Gastrocnemius medialis (tissue), 4 donors: Measurements from ENCODE around the gene PDK1. TPM values are rescaled to one million over a fixed set of nuclear protein-coding genes. Genes with fewer than 3 reads are reported as not detected.
A peak's percentile ranks its signal among the peaks of the same experiment; 100 is the strongest.

Experiments used
- ATAC-seq, 2 donors: fragments of 150-250 bp; one replicate each; pipeline ENCODE4 v1.9.1; 2016
- DNase-seq, 2 donors: peaks; one replicate each; pipeline ENCODE4 v3.0.0-alpha.2; 2019
- H3K27ac ChIP-seq, 4 donors: fragments of 200-600 bp; sonication (generic); 1 replicate in 1 of 4; 2 replicates in 3 of 4; pipeline ENCODE4 v1.5.1; 2016 to 2018; ENCODE audit warnings: mild to moderate bottlenecking in 2 of 4, moderate library complexity in 1 of 4
- H3K27me3 ChIP-seq, 3 donors: fragments of 200-600 bp; sonication (generic) in 2 of 3; 1 replicate in 1 of 3; 2 replicates in 2 of 3; pipeline versions ENCODE4 v1.5.1 to v1.6.0; 2016 to 2019; ENCODE audit warnings: mild to moderate bottlenecking in 1 of 3, moderate library complexity in 1 of 3
- H3K36me3 ChIP-seq, 2 donors: fragments of 200-600 bp; sonication (generic) in 1 of 2; one replicate each; pipeline ENCODE4 v1.5.1; 2017 to 2018
- H3K4me1 ChIP-seq, 2 donors: fragments of 200-600 bp; sonication (generic) in 1 of 2; one replicate each; pipeline ENCODE4 v1.5.1; 2016 to 2017; ENCODE audit warnings: mild to moderate bottlenecking in 2 of 2
- H3K4me3 ChIP-seq, 4 donors: fragments of 200-600 bp; sonication (generic) in 3 of 4; 1 replicate in 1 of 4; 2 replicates in 3 of 4; pipeline ENCODE4 v1.5.1; 2016 to 2019; ENCODE audit warnings: mild to moderate bottlenecking in 2 of 4
- H3K9me3 ChIP-seq, 3 donors: fragments of 200-600 bp; sonication (generic) in 2 of 3; 1 replicate in 1 of 3; 2 replicates in 2 of 3; pipeline ENCODE4 v1.5.1; 2016 to 2019
- POLR2A ChIP-seq, 2 donors: fragments of 450-650 bp; IDR thresholded peaks; one replicate each; pipeline ENCODE4 v1.6.1; 2017; ENCODE audit warnings: antibody characterized with exemption in 2 of 2, mild to moderate bottlenecking in 2 of 2, moderate library complexity in 2 of 2
- in situ Hi-C, 4 donors: fragments of 200-750 bp; cut with MboI; loops; one replicate each; pipeline versions ENCODE4 v1.15.0 to v1.8.0; 2017; ENCODE audit warnings: low sequenced_read_pairs in 4 of 4
- intact Hi-C: fragments of 100-400 bp; cut with DNase I; formaldehyde crosslinking; loops from one replicate; pipeline ENCODE4 v1.15.1; 2023; ENCODE audit warnings: low total_unique reads
- total RNA-seq, 4 donors: library from RNA; depleted of rRNA; stranded (reverse); fragments of >200 nt; gene quantifications; one replicate each; pipeline versions ENCODE4 v1.1.0 to v1.2.3, GENCODE V29; 2016
- TF ChIP-seq, protein P1 (sequence below), 5 experiments: fragments of 450-650 bp in 3 of 5; fragments of 200-600 bp in 2 of 5; sonication (generic) in 2 of 5; IDR thresholded peaks in 4 of 5; conservative IDR thresholded peaks in 1 of 5; 1 replicate in 4 of 5; 2 replicates in 1 of 5; pipeline ENCODE4 v1.5.1; 2016 to 2019; ENCODE audit warnings: antibody characterized with exemption in 5 of 5, mild to moderate bottlenecking in 3 of 5, moderate library complexity in 3 of 5

The PDK1 gene
- total RNA-seq: 10 to 100 TPM in 3 of 4 donors, 1 to 10 TPM in 1; 5.8 to 23.8 (median 14.0) TPM

DNA sequence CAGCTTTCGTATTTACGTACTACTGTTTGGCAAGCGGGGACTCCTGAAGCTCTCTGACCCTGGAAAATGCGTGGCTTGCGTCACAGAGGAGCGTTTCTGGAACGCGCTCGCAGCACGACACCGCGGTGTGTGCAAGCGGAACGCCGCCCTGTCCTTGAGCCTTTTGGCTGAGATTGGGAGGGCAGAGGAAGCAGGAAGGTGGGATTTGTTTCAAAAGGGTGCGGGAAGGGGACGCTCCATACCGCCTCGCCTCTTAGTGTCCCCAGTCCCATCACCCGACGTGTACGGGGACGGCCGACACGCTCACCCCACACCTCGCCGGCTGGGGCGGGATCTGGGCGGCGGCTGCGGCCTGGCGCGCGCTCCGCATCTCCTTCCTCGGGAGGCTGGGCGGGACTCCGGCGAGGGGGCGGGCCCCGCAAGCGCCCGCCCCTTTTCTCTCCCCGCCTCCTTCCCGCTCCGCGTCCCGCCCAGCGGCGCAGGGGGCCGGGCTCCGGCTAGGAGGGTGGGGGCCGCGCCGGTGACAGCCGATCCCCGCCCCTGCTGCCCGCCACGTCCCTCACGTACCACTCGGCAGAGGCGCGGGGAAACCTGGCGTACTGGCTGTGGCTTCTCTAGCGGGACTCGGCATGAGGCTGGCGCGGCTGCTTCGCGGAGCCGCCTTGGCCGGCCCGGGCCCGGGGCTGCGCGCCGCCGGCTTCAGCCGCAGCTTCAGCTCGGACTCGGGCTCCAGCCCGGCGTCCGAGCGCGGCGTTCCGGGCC lies at the start of gene PDK1:
TSS of gene PDK1 (plus strand) at position 569 of the 762 bp plus-strand sequence. CDS start at position 630, 61 bp downstream.
- peak within 1 kb of the TSS; percentile 72 to 95 (median 78) for H3K4me3 ChIP-seq
- peak within 1 kb of the TSS; percentile 88 to 98 (median 94) for H3K27ac ChIP-seq
- intact Hi-C loops (loop anchor here (1.0 to 5.0 kb wide), 3 partner anchors 204 to 868 kb away; partner anchors contain the start of genes DYNC1I2 and HAT1), in situ Hi-C loops (loop anchor here in 1 of 4 donors (25.0 kb wide), 1 partner anchor 643 kb away; the partner anchor contains the start of gene HAT1)
- ATAC-seq (peak; percentile 88 to 89), DNase-seq (peak; percentile 83 to 85)
- H3K27me3 ChIP-seq: no peaks in the 10 kb centered on the region
- peak; percentile 86 to 91 for TF ChIP-seq POLR2A (IDR thresholded peaks at IDR 0.05)
- TF ChIP-seq, protein P1, sequence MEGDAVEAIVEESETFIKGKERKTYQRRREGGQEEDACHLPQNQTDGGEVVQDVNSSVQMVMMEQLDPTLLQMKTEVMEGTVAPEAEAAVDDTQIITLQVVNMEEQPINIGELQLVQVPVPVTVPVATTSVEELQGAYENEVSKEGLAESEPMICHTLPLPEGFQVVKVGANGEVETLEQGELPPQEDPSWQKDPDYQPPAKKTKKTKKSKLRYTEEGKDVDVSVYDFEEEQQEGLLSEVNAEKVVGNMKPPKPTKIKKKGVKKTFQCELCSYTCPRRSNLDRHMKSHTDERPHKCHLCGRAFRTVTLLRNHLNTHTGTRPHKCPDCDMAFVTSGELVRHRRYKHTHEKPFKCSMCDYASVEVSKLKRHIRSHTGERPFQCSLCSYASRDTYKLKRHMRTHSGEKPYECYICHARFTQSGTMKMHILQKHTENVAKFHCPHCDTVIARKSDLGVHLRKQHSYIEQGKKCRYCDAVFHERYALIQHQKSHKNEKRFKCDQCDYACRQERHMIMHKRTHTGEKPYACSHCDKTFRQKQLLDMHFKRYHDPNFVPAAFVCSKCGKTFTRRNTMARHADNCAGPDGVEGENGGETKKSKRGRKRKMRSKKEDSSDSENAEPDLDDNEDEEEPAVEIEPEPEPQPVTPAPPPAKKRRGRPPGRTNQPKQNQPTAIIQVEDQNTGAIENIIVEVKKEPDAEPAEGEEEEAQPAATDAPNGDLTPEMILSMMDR (IDR thresholded peaks at IDR 0.05 in 4 of 5, conservative IDR thresholded peaks at IDR 0.05 in 1 of 5): no peak
- H3K9me3 ChIP-seq: no peaks in the 10 kb centered on the region
- no peaks in the 10 kb centered on the region for H3K36me3 ChIP-seq
- peaks cover 8 to 17% of the 10 kb centered on the region in 2 donors for H3K4me1 ChIP-seq

DNA sequence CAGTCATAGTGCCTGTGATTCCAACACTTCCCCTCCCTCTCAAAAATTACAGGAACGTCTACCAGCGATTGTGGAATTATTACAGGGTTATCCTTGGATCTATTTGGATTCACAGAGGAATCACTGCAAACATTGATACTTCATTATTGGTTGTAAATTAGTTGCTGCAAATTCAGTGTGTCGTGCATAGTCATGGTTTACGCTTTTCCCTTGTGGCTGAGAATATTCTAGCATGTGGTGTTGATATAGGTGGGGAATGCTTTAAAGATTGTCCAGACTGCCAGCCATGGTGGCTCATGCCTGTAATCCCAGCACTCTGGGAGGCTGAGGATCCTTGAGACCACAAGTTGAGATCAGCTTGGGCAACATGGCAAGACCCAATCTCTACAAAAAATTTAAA lies 48.7 kb upstream of the PDK1 start:
- intact Hi-C loops: no loop called here
- Histone ChIP-seq H3K27me3 (no peaks in the 10 kb centered on the region), H3K4me1 (no peaks in the 10 kb centered on the region), H3K36me3 (peaks cover 0 to 8% of the 10 kb centered on the region in 2 donors), H3K4me3 (no peak overlapping the region), H3K27ac (no peak overlapping the region), H3K9me3 (peaks cover 0 to 3% (median 0%) of the 10 kb centered on the region in 3 donors)
- TF ChIP-seq, protein P1 (IDR thresholded peaks at IDR 0.05 in 4 of 5, conservative IDR thresholded peaks at IDR 0.05 in 1 of 5): no peak
- DNase-seq (no peak), ATAC-seq (no peak)
- in situ Hi-C loops: no loop called here

DNA sequence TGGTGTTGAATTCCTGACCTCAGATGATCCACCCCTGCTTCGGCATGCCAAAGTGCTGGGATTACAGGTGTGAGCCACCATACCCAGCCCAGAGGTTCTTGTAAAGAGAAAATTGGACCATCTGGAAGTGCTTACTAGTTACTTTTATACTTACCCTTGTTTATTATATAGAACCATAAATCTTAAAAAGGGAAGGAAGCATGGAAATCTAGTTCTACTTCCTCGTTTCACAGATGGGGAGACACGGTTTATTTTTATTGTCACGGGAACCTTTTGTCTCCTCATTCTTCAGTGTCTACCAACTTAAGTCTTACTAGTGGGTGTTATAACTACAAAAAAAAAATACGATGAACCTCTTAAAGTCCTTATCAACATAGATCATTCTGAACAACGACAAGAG lies 45.8 kb upstream of the PDK1 start:
- in situ Hi-C loops (no loop called here), intact Hi-C loops (no loop called here)
- TF ChIP-seq, protein P1 (IDR thresholded peaks at IDR 0.05 in 4 of 5, conservative IDR thresholded peaks at IDR 0.05 in 1 of 5): no peak
- no peak for TF ChIP-seq POLR2A (IDR thresholded peaks at IDR 0.05)
- ATAC-seq (no peak), DNase-seq (no peak)
- H3K9me3 ChIP-seq: peaks cover 0 to 7% (median 3%) of the 10 kb centered on the region in 3 donors
- H3K27me3 ChIP-seq: no peaks in the 10 kb centered on the region
- no peak overlapping the region for H3K27ac ChIP-seq
- no peaks in the 10 kb centered on the region for H3K4me1 ChIP-seq
- no peaks in the 10 kb centered on the region for H3K36me3 ChIP-seq
- no peak overlapping the region for H3K4me3 ChIP-seq

DNA sequence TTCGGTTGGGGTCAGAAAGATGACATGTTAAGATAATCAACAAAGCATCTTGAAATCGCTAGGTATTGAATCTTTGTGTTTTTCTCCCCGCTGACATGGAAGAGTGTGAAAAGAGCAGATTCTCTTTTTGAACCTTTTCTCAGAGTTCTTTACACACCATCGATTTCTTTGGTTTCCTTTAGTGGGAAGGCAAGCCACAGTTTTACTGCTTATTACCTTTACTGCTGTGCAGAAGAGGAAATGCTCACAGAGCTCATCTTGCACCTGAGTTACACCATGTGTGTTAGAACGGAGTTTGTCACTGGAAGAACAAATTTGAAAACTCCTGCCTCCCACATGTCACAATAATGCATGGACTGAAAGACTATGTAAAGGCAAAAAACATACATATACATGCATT lies 45.3 kb upstream of the PDK1 start:
- intact Hi-C loops: no loop called here
- no peak for TF ChIP-seq POLR2A (IDR thresholded peaks at IDR 0.05)
- TF ChIP-seq, protein P1 (IDR thresholded peaks at IDR 0.05 in 4 of 5, conservative IDR thresholded peaks at IDR 0.05 in 1 of 5): no peak
- in situ Hi-C loops: no loop called here
- Histone ChIP-seq H3K4me1 (no peaks in the 10 kb centered on the region), H3K36me3 (no peaks in the 10 kb centered on the region), H3K9me3 (peaks cover 0 to 7% (median 3%) of the 10 kb centered on the region in 3 donors), H3K27me3 (no peaks in the 10 kb centered on the region), H3K27ac (no peak overlapping the region), H3K4me3 (no peak overlapping the region)
- no peak for DNase-seq
- no peak for ATAC-seq
